ENCODE results near the gene NUDCD2.
"Not testable (repeated sequence)": the region's sequence is repeated elsewhere in the genome, so short reads cannot be mapped to it uniquely, and the experiment has no call there.

Gene NUDCD2

GRCh38 chr5:163444526-163444925, 15.4 kb downstream of the NUDCD2 start:
- DNase-seq (ENCODE audit: insufficient read length): no peak
- TF ChIP-seq TAF1 (IDR thresholded peaks at IDR 0.05; ENCODE audit: borderline replicate concordance, low read depth, low read length) (no peak), POLR2AphosphoS5 (IDR thresholded peaks at IDR 0.05; ENCODE audit: low read depth, low read length) (no peak), POLR2A (IDR thresholded peaks at IDR 0.05; ENCODE audit: low read depth, low read length) (no peak)
- no peak for FAIRE-seq

DNA sequence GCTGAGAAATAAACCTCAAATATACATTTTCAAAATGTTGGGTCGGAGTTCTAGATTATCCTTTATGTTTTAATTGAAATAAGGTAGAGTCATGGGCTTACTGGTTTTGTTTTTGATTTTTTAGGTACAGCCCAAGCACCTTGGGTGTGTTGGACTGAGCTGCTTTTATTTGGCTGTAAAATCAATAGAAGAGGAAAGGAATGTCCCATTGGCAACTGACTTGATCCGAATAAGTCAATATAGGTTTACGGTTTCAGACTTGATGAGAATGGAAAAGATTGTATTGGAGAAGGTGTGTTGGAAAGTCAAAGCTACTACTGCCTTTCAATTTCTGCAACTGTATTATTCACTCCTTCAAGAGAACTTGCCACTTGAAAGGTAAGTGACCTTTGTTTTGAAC, 18.9 kb downstream of the NUDCD2 start:
- no peak for FAIRE-seq
- no peak for TF ChIP-seq POLR2A (IDR thresholded peaks at IDR 0.05; ENCODE audit: low read depth, low read length)
- TF ChIP-seq TAF1 (IDR thresholded peaks at IDR 0.05; ENCODE audit: borderline replicate concordance, low read depth, low read length): no peak
- no peak for TF ChIP-seq POLR2AphosphoS5 (IDR thresholded peaks at IDR 0.05; ENCODE audit: low read depth, low read length)
- DNase-seq (ENCODE audit: insufficient read length): no peak

- no peak for FAIRE-seq
- no peak for TF ChIP-seq POLR2A (IDR thresholded peaks at IDR 0.05; ENCODE audit: low read depth, low read length)
- no peak; the same call in 1 of the 2 replicates for TF ChIP-seq POLR2AphosphoS5 (IDR thresholded peaks at IDR 0.05; ENCODE audit: low read depth, low read length)
- no peak for TF ChIP-seq TAF1 (IDR thresholded peaks at IDR 0.05; ENCODE audit: borderline replicate concordance, low read depth, low read length)
- DNase-seq (ENCODE audit: insufficient read length): no peak
Observed at GRCh38 chr5:163439092-163439425, 20.8 kb downstream of the NUDCD2 start.

DNA sequence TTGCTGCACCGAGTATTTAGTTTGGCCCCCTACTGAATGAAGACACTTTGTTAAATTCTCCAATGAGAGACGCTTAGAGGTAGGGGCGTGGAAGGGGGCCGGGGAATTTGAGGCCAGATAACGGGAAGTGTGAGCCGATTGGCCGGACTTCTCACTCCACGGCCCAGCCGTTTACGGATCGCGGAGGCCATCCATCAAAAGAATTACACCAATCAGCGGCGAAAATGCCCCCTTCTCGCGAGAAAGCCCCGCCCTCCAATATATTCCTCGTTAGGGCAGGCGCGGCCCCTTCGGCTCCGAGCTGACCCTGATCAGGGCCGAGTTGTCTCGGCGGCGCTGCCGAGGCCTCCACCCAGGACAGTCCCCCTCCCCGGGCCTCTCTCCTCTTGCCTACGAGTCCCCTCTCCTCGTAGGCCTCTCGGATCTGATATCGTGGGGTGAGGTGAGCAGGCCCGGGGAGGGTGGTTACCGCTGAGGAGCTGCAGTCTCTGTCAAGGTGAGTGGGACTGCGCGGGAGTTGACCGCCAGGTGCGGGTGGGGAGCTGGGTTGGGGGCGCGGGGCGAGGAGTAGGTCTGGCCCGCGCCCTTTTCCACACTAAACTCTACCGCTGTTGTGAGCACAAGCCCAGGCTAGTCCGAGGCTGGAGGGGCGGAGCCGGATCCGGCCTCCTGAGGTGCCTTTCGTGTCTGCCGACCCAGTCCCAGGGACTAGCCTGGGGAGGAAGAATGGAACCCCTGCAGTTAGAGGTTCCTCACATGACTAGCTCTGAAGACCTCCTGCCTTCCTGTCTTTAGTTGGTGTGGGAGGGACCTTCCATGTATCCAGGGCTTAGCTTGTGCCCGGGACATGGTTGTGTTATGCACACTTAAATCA, 22.4 kb downstream of the NUDCD2 start, which contains the start of gene CCNG1:
Gene CCNG1 (plus strand): TSS at position 287 of the 874 bp plus-strand sequence. CDS start 1,662 bp downstream, outside the sequence.
- peak; percentile 79 for DNase-seq (ENCODE audit: insufficient read length)
- TF ChIP-seq TAF1 (IDR thresholded peaks at IDR 0.05; ENCODE audit: borderline replicate concordance, low read depth, low read length) (peak; percentile 69), POLR2A (IDR thresholded peaks at IDR 0.05; ENCODE audit: low read depth, low read length) (peak; percentile 99), POLR2AphosphoS5 (IDR thresholded peaks at IDR 0.05; ENCODE audit: low read depth, low read length) (peak; percentile 97)
- peak; percentile 96 for FAIRE-seq

GRCh38 chr5:163437011-163437308, 22.9 kb downstream of the NUDCD2 start:
- TF ChIP-seq TAF1 (IDR thresholded peaks at IDR 0.05; ENCODE audit: borderline replicate concordance, low read depth, low read length) (peak; percentile 24; the same call in 1 of the 2 replicates), POLR2A (IDR thresholded peaks at IDR 0.05; ENCODE audit: low read depth, low read length) (peak; percentile 76; the same call in 1 of the 2 replicates), POLR2AphosphoS5 (IDR thresholded peaks at IDR 0.05; ENCODE audit: low read depth, low read length) (peak; percentile 76; the same call in 1 of the 2 replicates)
- FAIRE-seq: no peak
- no peak for DNase-seq (ENCODE audit: insufficient read length)

GRCh38 chr5:163436515-163436914, 23.4 kb downstream of the NUDCD2 start:
- FAIRE-seq: no peak
- DNase-seq (ENCODE audit: insufficient read length): no peak

GRCh38 chr5:163434401-163434866, 25.5 kb downstream of the NUDCD2 start:
- no peak for DNase-seq (ENCODE audit: insufficient read length)
- no peak for FAIRE-seq
- TF ChIP-seq POLR2A (IDR thresholded peaks at IDR 0.05; ENCODE audit: low read depth, low read length) (no peak), POLR2AphosphoS5 (IDR thresholded peaks at IDR 0.05; ENCODE audit: low read depth, low read length) (no peak), TAF1 (IDR thresholded peaks at IDR 0.05; ENCODE audit: borderline replicate concordance, low read depth, low read length) (no peak)

More at GRCh38 chr5:163436515-163436914, 23.4 kb downstream of the NUDCD2 start:
- TF ChIP-seq POLR2A (IDR thresholded peaks at IDR 0.05; ENCODE audit: low read depth, low read length): no peak
- no peak for TF ChIP-seq TAF1 (IDR thresholded peaks at IDR 0.05; ENCODE audit: borderline replicate concordance, low read depth, low read length)
- TF ChIP-seq POLR2AphosphoS5 (IDR thresholded peaks at IDR 0.05; ENCODE audit: low read depth, low read length): no peak

DNA sequence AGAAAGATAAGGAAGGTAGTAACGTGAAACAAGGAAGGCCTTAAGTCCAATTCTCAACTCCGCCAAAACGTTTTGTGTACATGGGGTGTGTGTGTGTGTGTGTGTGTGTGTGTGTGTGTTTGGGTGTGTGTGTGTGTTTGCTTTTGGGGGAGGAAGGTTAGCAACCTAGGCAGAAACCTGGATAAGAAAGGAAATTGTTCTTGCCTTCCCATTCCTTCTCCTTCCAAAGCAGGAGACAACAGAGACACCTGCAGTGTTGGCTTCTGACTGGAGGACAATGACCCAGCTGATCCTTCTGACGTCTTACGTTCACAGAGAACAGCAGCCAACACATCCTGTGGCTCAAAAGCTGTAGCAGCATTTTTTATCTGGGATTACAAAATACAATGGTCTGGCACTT, 26.6 kb downstream of the NUDCD2 start:
- no peak for DNase-seq (ENCODE audit: insufficient read length)
- FAIRE-seq: no peak
- no peak for TF ChIP-seq POLR2A (IDR thresholded peaks at IDR 0.05; ENCODE audit: low read depth, low read length)
- TF ChIP-seq POLR2AphosphoS5 (IDR thresholded peaks at IDR 0.05; ENCODE audit: low read depth, low read length): no peak
- no peak for TF ChIP-seq TAF1 (IDR thresholded peaks at IDR 0.05; ENCODE audit: borderline replicate concordance, low read depth, low read length)

GRCh38 chr5:163432544-163432943, 27.4 kb downstream of the NUDCD2 start:
- FAIRE-seq (no peak), DNase-seq (ENCODE audit: insufficient read length) (no peak)
- TF ChIP-seq POLR2A (IDR thresholded peaks at IDR 0.05; ENCODE audit: low read depth, low read length): no peak
- no peak for TF ChIP-seq TAF1 (IDR thresholded peaks at IDR 0.05; ENCODE audit: borderline replicate concordance, low read depth, low read length)
- TF ChIP-seq POLR2AphosphoS5 (IDR thresholded peaks at IDR 0.05; ENCODE audit: low read depth, low read length): no peak

- peak; percentile 30 for FAIRE-seq
- DNase-seq (ENCODE audit: insufficient read length): not testable (repeated sequence)
Observed at GRCh38 chr5:163426128-163426527, 33.8 kb downstream of the NUDCD2 start.

GRCh38 chr5:163424836-163425235, 35.1 kb downstream of the NUDCD2 start:
- TF ChIP-seq POLR2A (IDR thresholded peaks at IDR 0.05; ENCODE audit: low read depth, low read length) (no peak), TAF1 (IDR thresholded peaks at IDR 0.05; ENCODE audit: borderline replicate concordance, low read depth, low read length) (no peak), POLR2AphosphoS5 (IDR thresholded peaks at IDR 0.05; ENCODE audit: low read depth, low read length) (no peak)
- DNase-seq (ENCODE audit: insufficient read length) (no peak), FAIRE-seq (no peak)

DNA sequence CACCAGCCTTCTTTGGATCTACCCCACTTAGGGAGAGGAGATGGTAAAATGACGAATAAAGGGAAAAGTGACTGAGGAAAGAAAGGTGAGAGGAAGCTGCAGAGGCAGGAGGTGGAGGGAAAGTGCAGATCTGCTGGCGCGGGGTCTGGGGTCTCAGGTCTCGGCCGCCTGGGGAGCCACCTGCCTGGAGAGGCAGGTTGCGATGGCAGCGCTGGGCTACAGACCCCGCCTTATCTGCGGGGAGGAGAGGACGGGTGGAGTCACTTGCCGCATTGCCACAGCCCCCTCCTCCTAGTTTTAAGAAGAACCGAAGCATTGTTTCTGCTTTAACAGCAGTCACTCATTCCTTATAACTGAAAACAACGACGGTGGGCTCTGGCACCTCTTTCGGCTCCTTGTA, 44.2 kb downstream of the NUDCD2 start:
- FAIRE-seq; DNase-seq (ENCODE audit: insufficient read length): not testable (repeated sequence)
